ENCODE measurements around the gene MAGEE1.

The MAGEE1 gene

GRCh38 chrX:76477353-76477752 lies 49.8 kb downstream of the MAGEE1 start:
- in situ Hi-C loops (cut with HindIII; ENCODE audit: low pct_ligation_motif_present, low sequenced_read_pairs): no loop called here
- H3K27ac ChIP-seq: no peak overlapping the region
- no peak for TF ChIP-seq CTCF (IDR thresholded peaks at IDR 0.05; ENCODE audit: low read depth, low read length, missing control alignments)

More at GRCh38 chrX:76477353-76477752, 49.8 kb downstream of the MAGEE1 start:
- Histone ChIP-seq H3K4me3 (ENCODE audit: low read depth, low read length) (no peak overlapping the region), H3K27me3 (replicated peaks) (no peaks in the 10 kb centered on the region), H3K36me3 (replicated peaks) (no peaks in the 10 kb centered on the region)
- no peak for DNase-seq

Data from brain microvascular endothelial cell (primary cell).